22Rv1 (cell line): ENCODE data around the gene RASGEF1C.

ENCODE experiments used
- H3K27ac ChIP-seq: fragments of 450-650 bp; 2 replicates; pipeline ENCODE4 v1.5.1; 2017
- CTCF ChIP-seq: fragments of 450-650 bp; IDR thresholded peaks from 2 replicates; pipeline ENCODE4 v1.5.1; 2017; ENCODE audit warnings: mild to moderate bottlenecking
- ZFX ChIP-seq: fragments of 450-650 bp; IDR thresholded peaks from 2 replicates; pipeline ENCODE4 v1.6.1; 2017; ENCODE audit warnings: antibody characterized with exemption, borderline replicate concordance

RASGEF1C gene

GRCh38 chr5:180216646-180217171 lies 7.7 kb upstream of the RASGEF1C start:
- no peak overlapping the region for H3K27ac ChIP-seq
- TF ChIP-seq ZFX (no peak), CTCF (no peak)

GRCh38 chr5:180215783-180216630 lies 7.0 kb upstream of the RASGEF1C start:
- no peak for TF ChIP-seq ZFX
- TF ChIP-seq CTCF = no peak

GRCh38 chr5:180214870-180215770 lies 6.1 kb upstream of the RASGEF1C start:
- H3K27ac ChIP-seq = no peak overlapping the region
- TF ChIP-seq CTCF (no peak), ZFX (no peak)

More at GRCh38 chr5:180215783-180216630, 7.0 kb upstream of the RASGEF1C start:
- H3K27ac ChIP-seq = no peak overlapping the region

GRCh38 chr5:180213657-180214207 lies 4.7 kb upstream of the RASGEF1C start:
- H3K27ac ChIP-seq = no peak overlapping the region
- TF ChIP-seq ZFX (no peak), CTCF (no peak)

GRCh38 chr5:180213256-180213600 lies 4.2 kb upstream of the RASGEF1C start:
- TF ChIP-seq ZFX (no peak), CTCF (no peak)
- no peak overlapping the region for H3K27ac ChIP-seq

- no peak overlapping the region for H3K27ac ChIP-seq
- no peak for TF ChIP-seq ZFX
These were observed 3.6 kb upstream of the RASGEF1C start for GRCh38 chr5:180212363-180213255.

GRCh38 chr5:180211761-180212035 lies 2.7 kb upstream of the RASGEF1C start:
- no peak overlapping the region for H3K27ac ChIP-seq
- TF ChIP-seq ZFX (no peak), CTCF (no peak)
